Frontal cortex (tissue), 1 donor: ENCODE measurements around the gene CCDC170. TPM values are rescaled to one million over a fixed set of nuclear protein-coding genes. Genes with fewer than 3 reads are reported as not detected.

ENCODE experiments used
- small RNA-seq: library from RNA; depleted of rRNA; stranded (forward); fragments of <200 nt; gene quantifications from one replicate; pipeline ENCODE3, GENCODE V24; 2014
- total RNA-seq: library from RNA; depleted of rRNA; stranded (reverse); fragments of >200 nt; gene quantifications from one replicate; pipeline ENCODE4 v1.2.3, GENCODE V29; 2014

Gene CCDC170
- total RNA-seq, 1 donor from 2014 or later: 0.41 TPM

Small RNA genes within 50 kb of the gene (small RNA-seq; reads per million reads assigned to genes)
- not detected for gene RNU6-813P

Other genes starting within 250 kb of the CCDC170 start
- gene ZBTB2, start 102.5 kb upstream of the CCDC170 start, total RNA-seq: 11.4 TPM
- gene RMND1, start 41.9 kb upstream of the CCDC170 start, total RNA-seq: 35.9 TPM